K562 (cell line): Measurements from ENCODE around the gene CTXN1.

Experiments
- CTCF ChIP-seq, 3 experiments: IDR thresholded peaks in 2 of 3; conservative IDR thresholded peaks in 1 of 3; 2 replicates each; pipeline ENCODE4 v1.5.1; 2011 to 2012; ENCODE audit warnings: low read length in 3 of 3, mild to moderate bottlenecking in 3 of 3, control low read depth in 2 of 3, improper control_type of control experiment in 1 of 3, inconsistent platforms in 1 of 3, low read depth in 1 of 3, mixed read lengths in 1 of 3, moderate library complexity in 1 of 3; ENCODE audit not compliant: insufficient read depth in 2 of 3
- ELK1 ChIP-seq: sonication (generic); formaldehyde crosslinking; IDR thresholded peaks from 2 replicates; pipeline ENCODE4 v1.8.1; 2022; ENCODE audit warnings: missing genetic modification reagents
- FOXK2 ChIP-seq, 2 experiments: fragments of 450-650 bp; IDR thresholded peaks in 1 of 2; conservative IDR thresholded peaks in 1 of 2; 2 replicates each; pipeline ENCODE4 v1.6.1; 2016; ENCODE audit warnings: low read depth in 2 of 2, mild to moderate bottlenecking in 1 of 2

GRCh38 chr19:7914598-7915045 is 11.3 kb downstream of the CTXN1 start, which contains the start of gene TGFBR3L:
- no peak for TF ChIP-seq CTCF (IDR thresholded peaks at IDR 0.05 in 2 of 3, conservative IDR thresholded peaks at IDR 0.05 in 1 of 3; ENCODE audit: insufficient read depth in 2 of 3, low read depth in 1 of 3, low read length in 3 of 3)
- TF ChIP-seq FOXK2 (conservative IDR thresholded peaks at IDR 0.05 in 1 of 2, IDR thresholded peaks at IDR 0.05 in 1 of 2; ENCODE audit: low read depth in 2 of 2): no peak
- TF ChIP-seq ELK1 (CRISPR knock-in tag): no peak
